Vagina (tissue), 2 donors: ENCODE measurements around the gene INS. TPM values are rescaled to one million over a fixed set of nuclear protein-coding genes. Genes with fewer than 3 reads are reported as not detected.

ENCODE experiments used
- DNase-seq, 2 donors: peaks; one replicate each; pipeline ENCODE4 v3.0.0-alpha.2; 2017; ENCODE audit errors: extremely low spot score in 2 of 2
- H3K27ac ChIP-seq: fragments of 200-600 bp; sonication (generic); one replicate; pipeline ENCODE4 v1.5.1; 2019
- H3K27me3 ChIP-seq: fragments of 200-600 bp; sonication (generic); one replicate; pipeline ENCODE4 v1.5.1; 2019
- H3K36me3 ChIP-seq, 2 donors: fragments of 200-600 bp; sonication (generic); one replicate each; pipeline ENCODE4 v1.5.1; 2017 to 2019
- H3K4me1 ChIP-seq: fragments of 200-600 bp; sonication (generic); one replicate; pipeline ENCODE4 v1.5.1; 2019
- H3K4me3 ChIP-seq, 2 donors: fragments of 200-600 bp; sonication (generic); 1 replicate in 1 of 2; 2 replicates in 1 of 2; pipeline ENCODE4 v1.5.1; 2016 to 2019
- H3K9me3 ChIP-seq: fragments of 200-600 bp; sonication (generic); one replicate; pipeline ENCODE4 v1.5.1; 2019
- POLR2A ChIP-seq, 2 donors: fragments of 450-650 bp; IDR thresholded peaks; one replicate each; pipeline ENCODE4 v1.6.1; 2017; ENCODE audit warnings: antibody characterized with exemption in 2 of 2, mild to moderate bottlenecking in 2 of 2, moderate library complexity in 2 of 2
- POLR2AphosphoS5 ChIP-seq, 2 donors: sonication (generic); formaldehyde crosslinking; IDR thresholded peaks; one replicate each; pipeline ENCODE4 v1.9.0; 2017; ENCODE audit warnings: antibody characterized with exemption in 2 of 2, mild to moderate bottlenecking in 2 of 2, low read depth in 1 of 2; ENCODE audit not compliant: insufficient read depth in 1 of 2
- intact Hi-C: fragments of 100-400 bp; cut with DNase I; formaldehyde crosslinking; loops from one replicate; pipeline ENCODE4 v1.15.1; 2023
- total RNA-seq: library from RNA; depleted of rRNA; stranded (reverse); fragments of >200 nt; gene quantifications from one replicate; pipeline ENCODE4 v1.2.3, GENCODE V29; 2016
- TF ChIP-seq, protein P1 (sequence below), 3 experiments: fragments of 450-650 bp in 2 of 3; fragments of 200-600 bp in 1 of 3; sonication (generic) in 1 of 3; IDR thresholded peaks; one replicate each; pipeline ENCODE4 v1.5.1; 2017 to 2019; ENCODE audit warnings: antibody characterized with exemption in 3 of 3, mild to moderate bottlenecking in 2 of 3, moderate library complexity in 2 of 3

The INS gene
- total RNA-seq, 1 donor from 2014 or later: not detected

DNA sequence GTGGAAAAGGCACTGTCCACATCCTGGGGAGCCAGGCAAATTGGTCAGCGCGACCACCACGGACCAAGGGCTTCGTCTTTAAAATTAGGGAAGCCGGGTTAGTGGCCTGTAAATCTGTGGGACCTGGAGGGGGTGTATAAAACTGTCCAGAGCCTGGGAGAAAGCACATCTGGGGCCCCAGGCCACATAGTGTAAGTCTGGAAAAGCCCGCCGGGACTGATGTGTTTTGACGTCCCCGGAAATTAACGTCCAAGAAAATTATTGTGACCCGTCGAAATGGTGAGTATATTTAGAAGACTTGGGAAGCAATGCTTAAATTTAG, 17.6 kb downstream of the INS start:
- no peak overlapping the region for H3K27ac ChIP-seq
- H3K9me3 ChIP-seq: no peaks in the 10 kb centered on the region
- peaks cover 28% of the 10 kb centered on the region for H3K27me3 ChIP-seq
- no peaks in the 10 kb centered on the region for H3K36me3 ChIP-seq
- TF ChIP-seq, protein P1, sequence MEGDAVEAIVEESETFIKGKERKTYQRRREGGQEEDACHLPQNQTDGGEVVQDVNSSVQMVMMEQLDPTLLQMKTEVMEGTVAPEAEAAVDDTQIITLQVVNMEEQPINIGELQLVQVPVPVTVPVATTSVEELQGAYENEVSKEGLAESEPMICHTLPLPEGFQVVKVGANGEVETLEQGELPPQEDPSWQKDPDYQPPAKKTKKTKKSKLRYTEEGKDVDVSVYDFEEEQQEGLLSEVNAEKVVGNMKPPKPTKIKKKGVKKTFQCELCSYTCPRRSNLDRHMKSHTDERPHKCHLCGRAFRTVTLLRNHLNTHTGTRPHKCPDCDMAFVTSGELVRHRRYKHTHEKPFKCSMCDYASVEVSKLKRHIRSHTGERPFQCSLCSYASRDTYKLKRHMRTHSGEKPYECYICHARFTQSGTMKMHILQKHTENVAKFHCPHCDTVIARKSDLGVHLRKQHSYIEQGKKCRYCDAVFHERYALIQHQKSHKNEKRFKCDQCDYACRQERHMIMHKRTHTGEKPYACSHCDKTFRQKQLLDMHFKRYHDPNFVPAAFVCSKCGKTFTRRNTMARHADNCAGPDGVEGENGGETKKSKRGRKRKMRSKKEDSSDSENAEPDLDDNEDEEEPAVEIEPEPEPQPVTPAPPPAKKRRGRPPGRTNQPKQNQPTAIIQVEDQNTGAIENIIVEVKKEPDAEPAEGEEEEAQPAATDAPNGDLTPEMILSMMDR (IDR thresholded peaks at IDR 0.05): no peak
- no peak for TF ChIP-seq POLR2A (IDR thresholded peaks at IDR 0.05)
- TF ChIP-seq POLR2AphosphoS5 (IDR thresholded peaks at IDR 0.05; ENCODE audit: insufficient read depth in 1 of 2, low read depth in 1 of 2): no peak
- no peak for DNase-seq
- H3K4me3 ChIP-seq: no peak overlapping the region
- peaks cover 19% of the 10 kb centered on the region for H3K4me1 ChIP-seq
- intact Hi-C loops: no loop called here

DNA sequence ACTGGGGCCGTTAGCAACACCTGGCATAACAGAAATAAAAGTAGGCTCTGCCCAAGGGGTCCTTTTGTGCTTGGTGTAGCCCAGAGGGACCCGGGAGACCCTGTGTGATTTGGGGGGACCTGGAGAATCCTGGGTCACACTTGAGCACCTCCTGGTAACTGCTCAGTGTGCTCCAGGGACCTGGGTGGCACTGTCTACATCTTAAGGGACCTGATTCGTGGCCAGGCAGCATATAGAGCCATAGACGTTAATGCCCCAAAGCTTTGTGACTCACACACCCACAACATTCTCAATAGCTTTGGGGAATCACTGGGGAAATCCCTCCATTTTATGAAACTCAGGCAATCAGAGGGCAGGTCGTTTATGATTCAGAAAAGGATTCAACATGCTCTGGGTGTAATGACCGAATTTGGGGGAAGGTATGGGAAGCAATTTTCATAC, 18.2 kb downstream of the INS start:
- Histone ChIP-seq H3K4me1 (peaks cover 20% of the 10 kb centered on the region), H3K4me3 (no peak overlapping the region), H3K36me3 (no peaks in the 10 kb centered on the region), H3K9me3 (no peaks in the 10 kb centered on the region), H3K27me3 (peaks cover 28% of the 10 kb centered on the region), H3K27ac (no peak overlapping the region)
- DNase-seq: no peak
- no peak for TF ChIP-seq POLR2A (IDR thresholded peaks at IDR 0.05)
- TF ChIP-seq POLR2AphosphoS5 (IDR thresholded peaks at IDR 0.05; ENCODE audit: insufficient read depth in 1 of 2, low read depth in 1 of 2): no peak
- TF ChIP-seq, protein P1 (IDR thresholded peaks at IDR 0.05): no peak
- intact Hi-C loops: no loop called here

DNA sequence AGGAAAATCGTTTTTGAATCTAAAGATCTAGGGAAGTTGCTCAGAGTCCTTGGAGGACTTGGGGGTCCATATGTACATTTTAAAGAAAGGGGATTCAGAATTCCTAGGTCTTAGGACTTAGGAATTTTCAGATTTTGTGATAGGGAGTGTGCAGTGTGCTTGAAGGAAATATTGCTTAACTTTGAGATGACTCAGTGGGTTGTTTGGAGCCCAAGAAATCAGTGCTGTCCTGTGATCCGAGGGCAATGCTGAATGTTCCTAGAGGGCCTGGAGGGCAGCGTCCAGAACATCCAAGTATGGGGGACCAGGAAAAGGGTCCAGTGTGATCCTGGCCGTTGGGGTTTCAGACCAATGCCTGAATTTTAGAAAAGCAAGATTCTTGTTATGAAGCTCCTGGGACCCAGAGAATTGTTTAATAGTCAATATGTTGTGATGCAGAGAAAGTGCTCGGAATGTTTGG, 18.7 kb downstream of the INS start:
- TF ChIP-seq POLR2A (IDR thresholded peaks at IDR 0.05) (no peak), POLR2AphosphoS5 (IDR thresholded peaks at IDR 0.05; ENCODE audit: insufficient read depth in 1 of 2, low read depth in 1 of 2) (no peak)
- TF ChIP-seq, protein P1 (IDR thresholded peaks at IDR 0.05): no peak
- no peak overlapping the region for H3K27ac ChIP-seq
- peaks cover 25% of the 10 kb centered on the region for H3K4me1 ChIP-seq
- no peak for DNase-seq
- peaks cover 28% of the 10 kb centered on the region for H3K27me3 ChIP-seq
- intact Hi-C loops: no loop called here
- no peaks in the 10 kb centered on the region for H3K9me3 ChIP-seq
- no peaks in the 10 kb centered on the region for H3K36me3 ChIP-seq
- H3K4me3 ChIP-seq: no peak overlapping the region

DNA sequence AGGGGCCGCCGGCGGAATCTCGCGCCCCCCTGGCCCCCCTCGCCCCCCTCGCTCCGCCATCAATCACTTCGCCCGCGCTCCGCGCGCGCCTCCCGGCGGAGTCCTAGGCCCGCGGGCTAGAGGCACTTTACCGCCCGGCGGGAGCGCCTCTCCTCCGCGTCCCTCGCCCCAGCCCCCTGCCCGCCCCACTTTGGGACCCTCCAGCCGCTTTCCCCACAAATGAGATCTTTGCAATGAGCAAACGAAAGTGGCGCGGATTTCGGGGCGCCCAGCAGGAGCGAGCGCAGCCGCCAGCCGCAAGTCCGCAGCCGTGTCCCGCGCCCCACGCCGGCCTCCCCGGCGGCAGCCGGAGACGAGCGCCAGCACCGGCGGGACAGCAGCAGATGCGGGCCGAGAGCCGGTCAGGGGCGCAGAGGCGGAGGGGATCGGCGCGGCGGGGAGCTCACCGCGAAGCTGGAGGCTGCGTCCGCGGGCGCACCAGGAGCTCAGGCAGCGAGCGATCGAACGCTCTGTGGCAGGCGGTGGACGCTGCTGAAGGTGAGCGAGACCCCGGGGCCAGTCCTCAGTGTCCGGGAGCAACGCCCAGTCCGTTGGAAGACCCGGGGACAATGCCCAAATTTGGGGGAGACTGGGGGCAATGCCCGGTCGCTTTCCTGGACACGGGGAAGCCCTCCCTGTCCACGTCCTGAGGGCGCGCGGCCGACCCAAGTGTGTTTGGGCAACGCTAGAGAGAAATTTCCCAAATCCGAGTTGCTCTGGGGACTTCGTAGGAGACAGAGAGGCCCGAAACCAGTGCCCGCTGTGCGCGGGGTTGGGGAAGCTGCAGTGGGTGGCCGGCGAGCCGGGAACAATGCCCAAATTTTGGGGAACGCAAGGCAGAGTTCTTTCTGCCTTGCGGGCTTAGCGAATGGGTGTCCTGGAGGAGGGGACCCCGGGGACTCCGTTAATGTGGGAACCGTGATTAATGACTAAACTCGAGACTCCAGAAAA, 20.3 kb downstream of the INS start:
- peak overlapping the region in 1 of 2 donors; percentile 24 for H3K4me3 ChIP-seq
- no peaks in the 10 kb centered on the region for H3K36me3 ChIP-seq
- DNase-seq: no peak
- no peak overlapping the region for H3K27ac ChIP-seq
- H3K4me1 ChIP-seq: peaks cover 26% of the 10 kb centered on the region
- no peak for TF ChIP-seq POLR2AphosphoS5 (IDR thresholded peaks at IDR 0.05; ENCODE audit: insufficient read depth in 1 of 2, low read depth in 1 of 2)
- no peak for TF ChIP-seq POLR2A (IDR thresholded peaks at IDR 0.05)
- no peaks in the 10 kb centered on the region for H3K9me3 ChIP-seq
- intact Hi-C loops: no loop called here
- H3K27me3 ChIP-seq: peaks cover 23% of the 10 kb centered on the region

DNA sequence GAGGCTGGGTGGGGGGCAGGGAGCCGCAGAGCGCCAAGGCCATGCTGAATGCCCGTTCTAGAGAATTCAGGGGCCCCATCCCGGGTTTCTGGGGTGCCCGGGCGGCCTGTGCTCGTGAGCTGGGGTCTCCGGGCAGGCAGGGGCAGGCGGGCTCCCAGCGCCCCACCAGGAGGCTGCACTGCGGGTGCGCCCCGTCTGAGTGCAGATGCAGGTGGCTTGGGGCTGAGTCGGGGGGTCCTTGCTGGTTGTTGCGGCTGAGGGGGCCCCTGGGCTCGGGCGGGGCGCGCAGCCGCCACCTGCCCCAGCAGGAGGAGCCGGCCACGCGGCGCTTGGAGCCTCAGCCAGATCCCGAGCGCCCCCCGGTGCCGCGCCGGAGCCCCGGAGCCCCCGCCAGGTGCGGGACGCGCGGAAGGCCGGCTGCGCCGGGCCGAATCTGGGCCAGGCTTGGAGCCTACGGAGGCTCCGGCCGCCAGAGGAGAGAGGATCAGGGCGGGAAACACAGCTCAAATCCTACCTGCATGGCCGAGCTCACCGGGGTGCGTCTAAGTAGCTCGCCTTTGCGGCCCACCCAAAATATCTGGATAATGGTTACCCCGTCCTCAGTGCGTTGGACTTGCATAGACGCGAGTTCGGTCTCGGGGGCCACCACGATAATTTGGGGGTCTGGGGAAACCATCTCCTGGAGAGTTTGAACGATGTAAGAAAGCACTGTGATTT, 21.2 kb downstream of the INS start:
- intact Hi-C loops: no loop called here
- Histone ChIP-seq H3K9me3 (no peaks in the 10 kb centered on the region), H3K36me3 (no peaks in the 10 kb centered on the region), H3K27me3 (peaks cover 17% of the 10 kb centered on the region), H3K4me3 (peak overlapping the region in 1 of 2 donors; percentile 51), H3K27ac (no peak overlapping the region), H3K4me1 (peaks cover 26% of the 10 kb centered on the region)
- TF ChIP-seq, protein P1 (IDR thresholded peaks at IDR 0.05): no peak
- TF ChIP-seq POLR2AphosphoS5 (IDR thresholded peaks at IDR 0.05; ENCODE audit: insufficient read depth in 1 of 2, low read depth in 1 of 2): no peak
- no peak for DNase-seq
